HepG2 (cell line): ENCODE data around the gene RTN1. TPM values are rescaled to one million over a fixed set of nuclear protein-coding genes. Genes with fewer than 3 reads are reported as not detected.

Source experiments
- ATAC-seq: fragments of 200-7000 bp; cut with Tn5 transposase; 3 replicates; pipeline ENCODE4 v1.9.1; 2020; ENCODE audit warnings: mild to moderate bottlenecking, moderate library complexity
- BruUV-seq: library from RNA; stranded (reverse); fragments of 400-500 nt; replicated peaks from 2 replicates; lab custom pipeline; 2021; lab: Mats Ljungman, UMichigan
- CTCF ChIA-PET: fragments of 300-600 bp; formaldehyde crosslinking; extraction: SDS; loops from one replicate; lab custom pipeline; 2021; ENCODE audit warnings: low total read pairs, inconsistent platforms, low intra/inter-chr PET ratio; lab: Yijun Ruan, JAX
- POLR2A ChIA-PET: fragments of 350-600 bp; sonication (Branson Sonifier 250); formaldehyde crosslinking; loops from one replicate; lab custom pipeline; 2020; ENCODE audit warnings: antibody characterized with exemption, inconsistent platforms; lab: Yijun Ruan, JAX
- DNase-seq: peaks from one replicate; pipeline ENCODE4 v3.0.0-alpha.2; 2015; ENCODE audit warnings: low spot score
- FAIRE-seq: peaks from 3 replicates; lab custom pipeline; 2011; peaks lifted over from hg19 to GRCh38; lab: Jason Lieb, UNC
- H2AFZ ChIP-seq: one replicate; pipeline ENCODE4 v1.6.1; 2011; ENCODE audit warnings: low read length, inconsistent platforms
- H3K27ac ChIP-seq: fragments of 300-600 bp; 3 replicates; pipeline ENCODE4 v1.8.0; 2011; ENCODE audit warnings: mixed run types, mild to moderate bottlenecking, mixed read lengths, low read length, inconsistent platforms; ENCODE audit not compliant: insufficient read depth; ENCODE audit errors: extremely low read length
- H3K27me3 ChIP-seq, 2 experiments: fragments of 200-600 bp in 1 of 2; 2 replicates in 1 of 2; 3 replicates in 1 of 2; pipeline versions ENCODE4 v1.6.0 to v1.8.0; 2011; ENCODE audit warnings: low read length in 2 of 2, mild to moderate bottlenecking in 2 of 2, moderate library complexity in 2 of 2, inconsistent platforms in 1 of 2; ENCODE audit not compliant: insufficient read depth in 2 of 2, control insufficient read depth in 1 of 2
- H3K36me3 ChIP-seq, 2 experiments: fragments of 200-600 bp in 1 of 2; replicated peaks in 1 of 2; 2 replicates in 1 of 2; 3 replicates in 1 of 2; pipeline versions ENCODE4 v1.5.1 to v1.8.0; 2011; ENCODE audit warnings: low read length in 2 of 2, inconsistent platforms in 1 of 2; ENCODE audit not compliant: insufficient read depth in 2 of 2, control insufficient read depth in 1 of 2
- H3K4me1 ChIP-seq: 2 replicates; pipeline ENCODE4 v1.5.1; 2012; ENCODE audit warnings: low read length, inconsistent platforms; ENCODE audit not compliant: insufficient read depth
- H3K4me2 ChIP-seq: 2 replicates; pipeline ENCODE4 v1.6.0; 2011; ENCODE audit warnings: low read depth, low read length, inconsistent platforms
- H3K4me3 ChIP-seq, 3 experiments: fragments of 200-600 bp in 1 of 3; sonication (generic), shearing (Covaris generic) in 1 of 3; replicated peaks in 1 of 3; 2 replicates each; pipeline ENCODE4 v1.5.1; 2011 to 2016; ENCODE audit warnings: low read length in 3 of 3, inconsistent platforms in 2 of 3, low read depth in 2 of 3, mild to moderate bottlenecking in 2 of 3, control low read depth in 1 of 3, mixed read lengths in 1 of 3; ENCODE audit not compliant: insufficient read depth in 1 of 3
- H3K79me2 ChIP-seq: one replicate; pipeline ENCODE4 v1.6.1; 2011; ENCODE audit warnings: low read length, inconsistent platforms; ENCODE audit not compliant: insufficient read depth
- H3K9ac ChIP-seq: 2 replicates; pipeline ENCODE4 v1.6.0; 2011; ENCODE audit warnings: mild to moderate bottlenecking, low read depth, low read length, inconsistent platforms; ENCODE audit not compliant: insufficient read depth
- H3K9me3 ChIP-seq: 2 replicates; pipeline ENCODE4 v1.5.1; 2012; ENCODE audit warnings: mild to moderate bottlenecking, low read length
- H4K20me1 ChIP-seq: 2 replicates; pipeline ENCODE4 v1.6.0; 2011; ENCODE audit warnings: inconsistent platforms, mild to moderate bottlenecking, low read length, moderate library complexity; ENCODE audit not compliant: insufficient read depth
- ELF4 ChIP-seq: sonication (generic); formaldehyde crosslinking; IDR thresholded peaks from 2 replicates; pipeline ENCODE4 v1.5.0; 2020; ENCODE audit warnings: missing genetic modification reagents, mild to moderate bottlenecking, moderate library complexity, borderline replicate concordance
- NCOA1 ChIP-seq: sonication (generic); formaldehyde crosslinking; IDR thresholded peaks from 2 replicates; pipeline ENCODE4 v1.9.0; 2021; ENCODE audit warnings: missing genetic modification reagents
- RAD51 ChIP-seq: fragments of 450-650 bp; IDR thresholded peaks from 2 replicates; pipeline ENCODE4 v1.6.1; 2016; ENCODE audit warnings: borderline replicate concordance
- RELA ChIP-seq: sonication (generic); formaldehyde crosslinking; IDR thresholded peaks from 2 replicates; pipeline ENCODE4 v1.4.0; 2020; ENCODE audit warnings: missing genetic modification reagents
- XBP1 ChIP-seq: sonication (generic); formaldehyde crosslinking; IDR thresholded peaks from 2 replicates; pipeline ENCODE4 v1.5.0; 2020; ENCODE audit warnings: missing genetic modification reagents
- ZNF224 ChIP-seq: sonication (generic); formaldehyde crosslinking; IDR thresholded peaks from 2 replicates; pipeline ENCODE4 v1.5.0; 2020; ENCODE audit warnings: mild to moderate bottlenecking, missing genetic modification reagents
- WGBS: methylation state at CpG from one replicate; pipeline ENCODE4 v1.1.6; 2017; ENCODE audit warnings: low lambda C conversion rate; 5-methylcytosine and 5-hydroxymethylcytosine counted together
- in situ Hi-C: cut with HindIII; loops from 2 replicates; pipeline ENCODE4 v1.10.0; 2017; ENCODE audit warnings: low pct_unique_long_range_greater_than_20kb; ENCODE audit not compliant: extremely low pct_ligation_motif_present
- intact Hi-C: fragments of 100-400 bp; cut with micrococcal nuclease; formaldehyde crosslinking; loops from one replicate; pipeline ENCODE4 v1.10.0; 2022; ENCODE audit not compliant: unreplicated experiment
- polyA plus RNA-seq, 8 experiments: library from polyadenylated mRNA; depleted of rRNA in 3 of 8; stranded (reverse) in 7 of 8; unstranded in 1 of 8; fragments of >200 nt; fragmentation: Illumina TruSeq in 4 of 8; extraction: Trizol in 4 of 8; gene quantifications; 2 replicates each; pipeline versions ENCODE4 v1.2.1 to v1.2.3, GENCODE V29; 2011 to 2016; ENCODE audit warnings: low read depth in 4 of 8, missing spikeins in 1 of 8, mixed read lengths in 1 of 8; ENCODE audit not compliant: insufficient read depth in 1 of 8
- total RNA-seq, 5 experiments: library from RNA; depleted of rRNA; stranded (reverse); fragments of >200 nt; fragmentation: Illumina TruSeq; extraction: Trizol; gene quantifications; 2 replicates each; pipeline ENCODE4 v1.2.3, GENCODE V29; 2016; ENCODE audit warnings: low read depth in 1 of 5
- TF ChIP-seq, protein P1 (sequence below): sonication (generic); formaldehyde crosslinking; IDR thresholded peaks from 2 replicates; pipeline ENCODE4 v1.9.0; 2021; ENCODE audit warnings: missing genetic modification reagents, borderline replicate concordance
- TF ChIP-seq, protein P2 (sequence below): sonication (generic); formaldehyde crosslinking; IDR thresholded peaks from 2 replicates; pipeline ENCODE4 v1.5.0; 2020; ENCODE audit warnings: missing genetic modification reagents

The RTN1 gene
- total and polyA plus RNA-seq, 2 of the 13 experiments (the other 11 are each of a cell fraction or from before 2014, with no cell fraction given): 0.04 to 0.18 TPM

DNA sequence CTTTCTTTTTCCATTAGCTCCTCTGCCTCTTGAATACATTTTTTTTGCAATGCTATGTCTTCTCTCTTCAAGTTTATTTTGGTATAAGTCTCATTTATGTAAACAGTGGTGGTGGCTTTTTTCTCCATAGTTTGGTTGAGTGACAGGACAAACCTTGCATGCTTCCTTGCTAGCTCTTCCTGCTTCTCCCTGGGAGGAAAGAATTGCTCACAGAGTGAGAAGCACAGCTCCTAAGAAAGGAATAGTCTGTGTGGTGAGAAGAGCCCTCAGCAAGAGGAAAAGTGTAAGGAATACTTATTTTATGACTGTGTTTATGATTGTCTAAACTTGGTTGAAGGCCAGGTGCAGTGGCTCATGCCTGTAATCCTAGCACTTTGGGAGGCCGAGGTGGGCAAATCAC is 305.5 kb downstream of the RTN1 start:
- 0% methylated on average over 1 of the region's 1 CpG for WGBS
- H3K79me2 ChIP-seq: no peaks in the 10 kb centered on the region
- TF ChIP-seq ELF4 (CRISPR knock-in tag) (no peak), NCOA1 (CRISPR knock-in tag) (no peak)
- TF ChIP-seq, protein P1, sequence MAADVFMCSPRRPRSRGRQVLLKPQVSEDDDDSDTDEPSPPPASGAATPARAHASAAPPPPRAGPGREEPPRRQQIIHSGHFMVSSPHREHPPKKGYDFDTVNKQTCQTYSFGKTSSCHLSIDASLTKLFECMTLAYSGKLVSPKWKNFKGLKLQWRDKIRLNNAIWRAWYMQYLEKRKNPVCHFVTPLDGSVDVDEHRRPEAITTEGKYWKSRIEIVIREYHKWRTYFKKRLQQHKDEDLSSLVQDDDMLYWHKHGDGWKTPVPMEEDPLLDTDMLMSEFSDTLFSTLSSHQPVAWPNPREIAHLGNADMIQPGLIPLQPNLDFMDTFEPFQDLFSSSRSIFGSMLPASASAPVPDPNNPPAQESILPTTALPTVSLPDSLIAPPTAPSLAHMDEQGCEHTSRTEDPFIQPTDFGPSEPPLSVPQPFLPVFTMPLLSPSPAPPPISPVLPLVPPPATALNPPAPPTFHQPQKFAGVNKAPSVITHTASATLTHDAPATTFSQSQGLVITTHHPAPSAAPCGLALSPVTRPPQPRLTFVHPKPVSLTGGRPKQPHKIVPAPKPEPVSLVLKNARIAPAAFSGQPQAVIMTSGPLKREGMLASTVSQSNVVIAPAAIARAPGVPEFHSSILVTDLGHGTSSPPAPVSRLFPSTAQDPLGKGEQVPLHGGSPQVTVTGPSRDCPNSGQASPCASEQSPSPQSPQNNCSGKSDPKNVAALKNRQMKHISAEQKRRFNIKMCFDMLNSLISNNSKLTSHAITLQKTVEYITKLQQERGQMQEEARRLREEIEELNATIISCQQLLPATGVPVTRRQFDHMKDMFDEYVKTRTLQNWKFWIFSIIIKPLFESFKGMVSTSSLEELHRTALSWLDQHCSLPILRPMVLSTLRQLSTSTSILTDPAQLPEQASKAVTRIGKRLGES: no peak
- H3K4me2 ChIP-seq: no peak overlapping the region
- CTCF ChIA-PET: no interaction called here
- ATAC-seq (no peak), DNase-seq (no peak), FAIRE-seq (no peak)
- H3K27ac ChIP-seq: no peak overlapping the region
- H4K20me1 ChIP-seq: no peaks in the 10 kb centered on the region
- in situ Hi-C loops (no loop called here), intact Hi-C loops (no loop called here)
- no TSS peak for BruUV-seq
- no peaks in the 10 kb centered on the region; a peak in 1 of 5 replicates for H3K27me3 ChIP-seq
- H2AFZ ChIP-seq: no peak overlapping the region
- POLR2A ChIA-PET: no interaction called here
- H3K4me3 ChIP-seq: no peak overlapping the region
- H3K9me3 ChIP-seq: no peaks in the 10 kb centered on the region
- no peaks in the 10 kb centered on the region for H3K4me1 ChIP-seq
- no peaks in the 10 kb centered on the region for H3K36me3 ChIP-seq
- H3K9ac ChIP-seq: no peak overlapping the region

DNA sequence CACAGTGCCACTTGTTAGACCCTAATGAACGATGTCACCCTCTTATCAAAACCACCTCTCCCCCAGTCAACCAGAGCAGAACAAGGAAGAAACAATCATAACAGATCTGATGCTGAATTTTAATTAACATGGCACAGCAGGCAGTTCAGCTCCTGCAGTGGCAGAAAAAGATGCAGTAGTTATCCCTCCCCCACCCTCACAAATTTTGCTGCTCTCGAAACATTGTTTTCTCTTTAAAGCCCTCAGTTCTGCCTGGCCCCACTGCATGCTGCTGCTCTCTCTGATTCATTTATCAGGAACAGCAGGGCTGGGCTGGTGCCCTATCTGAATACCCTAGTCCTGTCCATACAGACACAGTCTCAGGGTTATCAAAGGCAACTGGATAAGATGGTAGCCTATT is 306.2 kb downstream of the RTN1 start:
- intact Hi-C loops: no loop called here
- 0% methylated on average over 2 of the region's 2 CpGs for WGBS
- ChIA-PET POLR2A (no interaction called here), CTCF (no interaction called here)
- ATAC-seq: no peak
- H3K36me3 ChIP-seq: no peaks in the 10 kb centered on the region
- H4K20me1 ChIP-seq: no peaks in the 10 kb centered on the region
- no peak overlapping the region for H3K9ac ChIP-seq
- no peaks in the 10 kb centered on the region; a peak in 2 of 5 replicates for H3K27me3 ChIP-seq
- no peak overlapping the region for H3K27ac ChIP-seq
- H3K4me3 ChIP-seq: no peak overlapping the region
- no peak for FAIRE-seq
- no TSS peak for BruUV-seq
- in situ Hi-C loops: no loop called here
- no peaks in the 10 kb centered on the region for H3K79me2 ChIP-seq
- no peak overlapping the region for H3K4me2 ChIP-seq
- no peak overlapping the region for H2AFZ ChIP-seq
- no peak for DNase-seq
- TF ChIP-seq RAD51 (no peak), RELA (CRISPR knock-in tag) (no peak), ZNF224 (CRISPR knock-in tag) (no peak), XBP1 (CRISPR knock-in tag) (no peak)
- TF ChIP-seq, protein P2, sequence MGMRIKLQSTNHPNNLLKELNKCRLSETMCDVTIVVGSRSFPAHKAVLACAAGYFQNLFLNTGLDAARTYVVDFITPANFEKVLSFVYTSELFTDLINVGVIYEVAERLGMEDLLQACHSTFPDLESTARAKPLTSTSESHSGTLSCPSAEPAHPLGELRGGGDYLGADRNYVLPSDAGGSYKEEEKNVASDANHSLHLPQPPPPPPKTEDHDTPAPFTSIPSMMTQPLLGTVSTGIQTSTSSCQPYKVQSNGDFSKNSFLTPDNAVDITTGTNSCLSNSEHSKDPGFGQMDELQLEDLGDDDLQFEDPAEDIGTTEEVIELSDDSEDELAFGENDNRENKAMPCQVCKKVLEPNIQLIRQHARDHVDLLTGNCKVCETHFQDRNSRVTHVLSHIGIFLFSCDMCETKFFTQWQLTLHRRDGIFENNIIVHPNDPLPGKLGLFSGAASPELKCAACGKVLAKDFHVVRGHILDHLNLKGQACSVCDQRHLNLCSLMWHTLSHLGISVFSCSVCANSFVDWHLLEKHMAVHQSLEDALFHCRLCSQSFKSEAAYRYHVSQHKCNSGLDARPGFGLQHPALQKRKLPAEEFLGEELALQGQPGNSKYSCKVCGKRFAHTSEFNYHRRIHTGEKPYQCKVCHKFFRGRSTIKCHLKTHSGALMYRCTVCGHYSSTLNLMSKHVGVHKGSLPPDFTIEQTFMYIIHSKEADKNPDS (CRISPR knock-in tag): no peak
- H3K9me3 ChIP-seq: no peaks in the 10 kb centered on the region
- no peaks in the 10 kb centered on the region for H3K4me1 ChIP-seq
